ENCODE results near the gene CCDC60.
A peak's percentile ranks its signal among the peaks of the same experiment; 100 is the strongest.

Gene CCDC60

DNA sequence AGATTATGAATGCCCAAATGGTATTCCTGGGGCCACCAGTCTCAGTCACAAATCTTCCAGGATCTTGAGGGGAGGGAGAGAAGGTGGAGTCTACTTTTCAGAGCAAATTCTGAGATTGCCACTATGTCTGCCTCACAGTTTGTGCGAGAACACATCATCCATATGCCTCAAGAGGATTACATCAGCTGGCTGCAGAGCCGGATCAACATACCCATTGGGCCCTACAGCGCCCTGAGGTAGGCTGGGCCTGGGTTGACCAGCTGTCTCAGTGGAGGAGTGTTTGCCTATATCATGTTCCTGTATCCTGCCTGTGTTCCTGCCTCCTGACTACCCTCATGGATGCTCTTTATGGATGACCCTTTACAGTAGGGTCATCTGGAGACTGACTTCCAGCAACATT, 205.9 kb downstream of the CCDC60 start:
- DNase-seq (ENCODE audit: low read depth) = no peak

DNA sequence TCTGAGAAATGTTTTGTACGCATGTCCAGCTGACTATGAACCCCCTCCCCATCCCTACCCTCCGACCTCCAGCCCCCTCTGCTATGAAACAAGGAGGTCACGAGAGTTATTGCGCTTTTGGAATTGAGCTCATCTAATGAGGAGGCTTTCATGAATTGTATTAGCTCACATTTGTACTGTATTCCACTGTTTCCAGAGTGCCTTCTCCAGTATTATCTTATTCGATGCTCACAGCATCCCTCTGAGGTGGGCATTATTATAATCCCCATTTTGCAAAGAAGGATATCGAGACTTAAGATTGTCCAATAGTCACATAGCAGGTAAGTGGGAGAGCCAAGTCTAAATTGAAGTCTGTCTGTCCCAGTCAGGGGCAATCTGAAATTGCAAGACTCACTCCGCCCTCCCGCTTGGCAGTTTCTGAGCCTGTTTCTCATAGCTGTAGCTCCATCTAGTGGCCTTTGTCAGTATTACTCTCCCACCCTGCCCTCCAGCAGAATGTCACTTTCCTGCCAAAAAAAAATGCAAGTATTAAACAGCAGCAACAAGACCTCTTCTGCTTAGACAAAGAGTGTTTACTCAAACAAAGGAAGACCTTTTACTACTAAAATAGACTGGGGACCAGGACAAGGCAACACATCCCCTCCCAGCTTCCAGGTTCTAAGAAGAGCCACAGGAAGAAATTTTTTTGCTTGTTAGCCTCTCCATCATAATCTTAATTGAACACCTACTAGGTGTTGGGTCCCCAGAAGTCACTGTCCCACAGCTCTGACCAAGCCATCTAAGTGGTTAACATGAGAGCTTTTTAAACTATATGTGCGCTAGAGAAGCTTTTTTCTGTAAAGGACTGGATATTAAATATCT, 210.5 kb downstream of the CCDC60 start:
- peak; percentile 43 for DNase-seq (ENCODE audit: low read depth)

DNA sequence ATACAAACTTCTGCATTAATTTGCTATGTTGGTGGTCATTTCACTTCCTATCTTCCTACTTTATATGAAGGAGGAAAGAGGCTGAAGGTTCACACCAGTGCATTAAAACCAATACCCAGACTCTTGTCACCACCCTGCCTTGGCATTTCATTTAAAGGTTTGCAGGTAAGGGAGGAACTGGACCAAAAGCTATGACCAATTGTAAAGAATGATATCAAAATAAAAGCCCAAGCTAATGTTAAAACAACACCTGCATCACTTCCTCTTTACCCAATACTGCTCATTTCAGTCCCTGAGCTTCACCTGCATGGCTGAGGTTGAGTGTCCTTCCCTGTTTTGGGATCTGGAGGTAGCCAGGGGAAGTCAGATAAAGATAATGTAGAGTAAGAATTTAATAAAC, 211.8 kb downstream of the CCDC60 start:
- DNase-seq (ENCODE audit: low read depth) = no peak

DNA sequence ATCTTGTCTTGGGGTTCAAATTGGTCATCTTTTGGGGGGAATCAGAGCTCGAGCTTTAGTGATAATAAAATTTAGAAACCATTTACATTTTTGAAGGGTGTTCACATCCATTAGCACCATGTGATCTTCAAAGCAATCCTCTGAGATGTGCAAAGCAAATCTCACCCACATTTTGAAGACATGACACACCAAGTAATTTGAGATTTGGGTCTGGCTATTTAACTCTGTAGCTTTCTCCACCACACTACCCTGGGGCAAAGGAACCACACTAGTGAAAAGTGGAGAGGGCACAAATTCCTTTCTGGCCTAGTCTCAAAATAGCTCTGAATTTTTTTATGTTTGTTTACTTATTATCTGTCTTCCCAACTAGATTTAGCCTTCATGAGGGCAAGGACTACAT, 212.5 kb downstream of the CCDC60 start:
- DNase-seq (ENCODE audit: low read depth) = no peak

DNA sequence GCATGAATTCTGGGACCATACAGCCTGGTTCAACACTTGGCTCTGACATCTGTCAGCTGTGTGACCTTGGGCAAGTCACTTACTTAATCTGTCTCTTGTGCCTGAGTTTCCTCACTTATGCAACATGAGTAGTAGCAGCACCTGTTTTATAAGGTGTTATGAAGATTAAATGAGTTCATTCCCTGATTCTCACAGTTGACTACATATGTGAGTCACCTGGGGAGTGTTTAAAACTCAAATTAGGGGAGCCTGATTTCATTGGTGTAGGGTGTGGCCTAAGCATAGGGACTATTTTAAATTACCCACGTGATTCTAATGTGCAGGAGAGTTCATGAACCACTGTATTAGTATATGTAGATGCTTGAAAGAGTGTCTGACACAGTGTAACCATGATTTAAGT, 222.3 kb downstream of the CCDC60 start:
- no peak for DNase-seq (ENCODE audit: low read depth)

DNA sequence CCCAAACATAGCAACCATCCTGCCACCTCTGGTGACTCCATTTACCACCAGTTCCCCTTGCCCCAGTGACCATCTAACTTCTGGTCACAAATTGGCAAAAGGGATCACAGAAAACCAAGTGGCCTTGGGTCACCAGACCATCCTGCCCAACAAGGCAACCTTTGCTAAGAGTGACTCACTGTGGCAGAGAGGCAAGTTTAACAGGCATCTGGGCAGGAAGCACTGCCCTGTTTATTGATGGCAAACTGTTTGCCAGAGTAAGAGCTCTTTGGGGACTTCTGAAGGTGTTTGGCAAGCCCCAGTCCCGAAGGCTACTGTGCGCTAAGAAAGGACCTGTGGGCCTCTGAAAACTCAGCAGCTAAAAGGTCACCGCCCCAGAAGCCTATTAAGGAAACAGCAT, 230.9 kb downstream of the CCDC60 start:
- DNase-seq (ENCODE audit: low read depth) = no peak

DNA sequence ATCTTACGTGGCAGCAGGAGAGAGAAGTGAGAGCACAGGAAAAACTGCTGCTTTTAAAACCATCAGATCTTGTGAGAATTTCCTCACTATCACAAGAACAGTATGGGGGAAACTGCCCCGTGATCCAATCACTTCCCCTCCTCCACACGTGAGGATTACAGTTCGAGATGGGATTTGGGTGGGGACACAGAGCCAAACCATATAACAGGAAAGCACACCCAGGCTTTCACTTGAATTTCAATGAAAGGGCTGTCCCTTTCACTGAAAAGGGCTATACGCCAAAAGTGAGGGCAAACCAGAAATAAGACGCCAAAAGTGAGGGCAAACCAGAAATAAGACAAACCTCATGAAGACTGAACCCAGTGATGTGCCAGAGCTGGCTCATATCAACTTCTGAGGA, 236.2 kb downstream of the CCDC60 start:
- DNase-seq (ENCODE audit: low read depth) = no peak

DNA sequence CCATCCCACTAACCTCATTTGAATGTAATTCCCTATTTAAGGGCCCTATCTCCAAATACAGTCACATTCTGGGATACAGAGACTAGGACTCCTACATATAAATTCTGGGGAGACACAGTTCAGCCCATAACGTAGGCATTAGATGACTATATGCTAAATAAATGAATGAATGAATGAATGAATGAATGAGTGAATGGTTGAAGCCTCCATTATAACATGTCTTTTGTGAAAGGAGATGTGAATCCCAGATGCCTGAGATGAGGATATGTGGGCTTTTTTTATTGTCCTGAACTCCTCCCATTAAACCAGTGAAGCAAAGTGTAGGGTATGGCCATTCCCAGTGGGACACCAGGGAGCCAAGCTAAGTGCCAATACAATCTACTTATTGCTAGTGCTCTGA, 238.6 kb downstream of the CCDC60 start:
- no peak for DNase-seq (ENCODE audit: low read depth)

DNA sequence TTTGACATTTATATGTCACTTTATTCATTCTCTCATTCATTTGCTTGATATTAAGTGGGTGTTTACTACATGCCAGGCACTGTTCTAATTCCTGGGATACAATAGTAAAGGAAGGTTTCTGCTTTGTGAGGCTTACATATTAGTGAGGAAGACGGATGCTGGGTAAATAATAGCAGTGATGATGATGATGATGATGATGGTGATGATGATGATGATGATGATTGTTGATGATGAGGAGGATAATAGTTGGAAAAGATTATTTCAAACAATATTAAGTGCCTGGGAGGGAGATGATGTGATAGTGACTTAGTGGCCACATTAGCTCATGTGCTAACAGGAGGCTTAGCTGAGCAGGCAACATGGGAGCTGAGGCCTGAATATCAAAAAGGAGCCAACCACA, 239.7 kb downstream of the CCDC60 start:
- no peak for DNase-seq (ENCODE audit: low read depth)

DNA sequence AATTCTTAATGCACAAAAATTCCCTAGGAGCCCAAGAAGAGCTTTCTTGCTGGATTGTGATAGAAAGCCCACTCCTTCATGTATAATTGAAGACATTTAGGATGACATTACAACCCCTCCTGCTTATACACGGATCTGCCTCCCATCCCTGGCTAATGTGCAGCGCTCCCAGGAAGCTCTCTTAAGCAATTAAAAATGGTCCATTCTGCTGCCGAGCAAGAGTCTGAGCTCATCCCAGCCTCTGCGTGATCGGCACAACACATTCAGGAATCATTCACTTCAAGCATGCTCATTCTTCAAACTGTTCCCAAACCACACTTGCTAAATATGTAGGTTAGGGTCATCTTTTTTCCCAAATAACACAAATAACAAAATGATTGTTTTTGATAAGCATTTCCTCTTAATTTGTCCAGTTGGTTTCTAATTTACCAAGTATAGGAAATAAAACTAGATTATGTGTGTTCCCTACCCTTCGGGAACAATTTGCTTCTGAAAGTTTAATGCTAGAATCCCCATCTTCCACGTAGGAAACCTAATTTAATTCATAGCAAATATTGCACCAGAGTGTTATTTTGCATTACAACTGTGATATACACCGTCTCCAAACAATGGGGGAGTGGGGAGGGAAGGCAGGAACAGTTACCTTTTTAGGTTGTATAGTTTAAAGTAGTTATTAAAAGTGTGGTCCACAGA, 241.7 kb downstream of the CCDC60 start:
- DNase-seq (ENCODE audit: low read depth) = no peak

DNA sequence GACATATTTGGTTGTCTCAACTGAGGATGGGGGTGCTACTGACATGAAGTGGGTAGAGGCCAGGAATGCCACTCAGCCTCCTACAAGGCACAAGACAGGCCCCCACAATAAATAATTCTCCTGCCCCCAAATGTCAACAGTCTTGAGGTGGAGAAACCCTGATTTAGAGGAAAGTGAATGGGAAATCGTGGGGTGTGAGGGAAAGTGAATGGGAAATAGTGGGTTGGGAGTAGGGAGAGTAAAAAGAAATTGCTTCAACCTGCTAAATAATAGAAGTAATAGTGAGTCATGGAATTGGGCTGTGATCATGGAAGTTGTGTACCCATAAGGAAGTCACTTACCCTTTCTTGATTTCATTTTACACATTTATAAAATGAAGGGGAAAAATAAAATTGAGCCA, 242.4 kb downstream of the CCDC60 start:
- DNase-seq (ENCODE audit: low read depth) = no peak

DNA sequence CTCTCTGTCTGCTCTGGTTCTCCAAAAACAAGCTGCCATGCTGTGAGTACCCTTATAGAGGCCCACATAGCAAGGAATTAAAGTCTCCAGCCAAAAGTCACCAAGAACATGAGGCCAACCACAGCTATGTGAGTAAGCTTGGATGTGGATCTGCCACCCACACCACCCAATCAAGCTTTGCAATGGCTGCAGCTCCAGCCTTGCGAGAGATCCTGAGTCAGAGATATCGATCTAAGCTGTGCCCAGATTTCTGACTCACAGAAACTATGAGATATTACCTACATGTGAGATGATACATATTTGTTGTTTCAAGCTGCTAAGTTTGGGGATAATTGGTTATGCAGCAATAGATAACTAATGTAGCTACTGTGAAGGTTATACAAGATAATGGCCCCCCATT, 243.6 kb downstream of the CCDC60 start:
- DNase-seq (ENCODE audit: low read depth) = peak; percentile 30

DNA sequence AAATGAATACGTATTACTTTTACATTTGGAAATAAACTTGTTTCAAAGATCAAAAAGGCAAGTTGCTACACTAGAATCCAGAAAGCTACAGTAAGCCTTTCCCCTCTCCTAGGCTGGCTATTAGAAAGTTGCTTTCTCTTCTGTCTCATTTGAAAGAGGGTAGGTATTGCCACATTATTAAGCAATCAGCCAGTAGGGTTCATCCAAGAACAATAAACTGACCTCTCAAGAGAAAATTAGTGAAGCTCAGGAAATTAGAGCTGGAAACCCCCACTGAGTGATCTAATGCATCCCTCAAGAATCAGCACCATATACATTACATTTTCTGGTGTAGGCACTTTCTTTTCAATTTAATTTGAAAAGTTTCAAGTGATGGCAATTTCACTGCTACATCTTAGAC, 254.6 kb downstream of the CCDC60 start:
- peak; percentile 40 for DNase-seq (ENCODE audit: low read depth)

DNA sequence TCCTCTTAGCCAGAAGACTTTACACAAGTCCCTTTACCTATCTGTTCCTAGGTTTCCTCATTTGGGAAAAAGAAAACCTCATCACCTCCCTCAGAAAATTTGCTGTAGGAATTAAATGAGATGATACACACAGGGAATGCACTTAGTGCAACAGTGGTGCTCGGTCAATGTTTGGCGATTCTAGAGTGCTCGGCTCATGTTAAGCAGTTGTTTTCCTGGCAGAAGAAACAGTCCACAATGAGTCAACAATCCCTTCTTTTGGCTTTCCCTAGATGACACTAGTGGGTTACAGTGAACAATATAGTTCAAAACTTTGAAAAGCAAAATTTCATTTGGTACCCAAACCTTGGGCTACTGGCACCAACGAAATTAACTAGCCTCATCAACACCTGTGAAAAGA, 255.1 kb downstream of the CCDC60 start:
- DNase-seq (ENCODE audit: low read depth) = no peak

Data from stromal cell of bone marrow (primary cell).